ENCODE results near the gene AOPEP.
"Not testable (repeated sequence)": the region's sequence is repeated elsewhere in the genome, so short reads cannot be mapped to it uniquely, and the experiment has no call there.

AOPEP gene

DNA sequence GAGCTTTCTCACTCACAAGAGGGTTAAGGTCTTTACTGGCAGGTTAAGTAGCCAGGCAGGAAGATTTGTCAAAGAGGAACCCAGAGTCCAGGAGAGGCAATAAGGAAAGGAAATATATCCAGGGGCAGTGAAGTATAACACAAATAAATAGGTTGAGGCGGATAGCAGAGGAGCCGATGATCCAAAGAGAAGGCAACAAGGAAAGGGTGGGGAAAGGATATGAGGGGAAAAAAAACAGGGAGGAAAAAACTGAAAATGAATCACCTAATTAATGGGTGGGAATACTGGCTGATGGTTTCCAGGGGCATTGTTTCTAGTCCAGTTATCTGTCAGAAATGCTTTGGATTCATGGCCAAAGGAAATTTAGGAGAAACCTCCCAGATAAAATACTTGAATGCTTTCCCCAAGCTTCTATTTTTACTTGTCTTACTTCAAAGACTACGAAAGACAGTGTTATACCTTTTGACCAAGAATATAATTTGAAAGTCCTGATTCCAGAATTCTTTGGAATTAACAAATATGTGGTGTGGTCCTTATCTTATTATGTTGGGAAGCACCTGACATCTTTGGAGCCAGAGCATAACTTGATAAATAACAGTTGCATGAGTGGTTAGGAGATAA lies 146.5 kb downstream of the AOPEP start:
- no peak for DNase-seq

DNA sequence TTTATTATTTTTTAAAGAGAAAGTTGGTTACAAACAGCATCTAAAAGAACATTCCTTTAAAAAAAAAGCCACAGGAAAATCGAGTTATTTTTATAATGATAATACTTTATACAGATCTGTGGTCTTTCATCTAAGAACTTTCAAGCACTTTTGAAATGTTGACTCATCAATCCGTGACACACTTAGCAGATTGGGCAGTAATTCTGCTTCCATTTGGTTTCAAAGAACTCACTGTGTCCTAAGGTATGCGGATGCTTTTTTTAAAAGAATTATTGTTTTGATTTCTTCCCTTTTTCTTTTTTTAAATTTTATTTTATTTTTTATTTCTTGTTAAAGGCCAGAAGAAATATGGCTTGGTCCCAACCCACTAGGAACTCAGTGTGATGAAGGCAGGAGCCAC lies 147.8 kb downstream of the AOPEP start:
- no peak for DNase-seq

DNA sequence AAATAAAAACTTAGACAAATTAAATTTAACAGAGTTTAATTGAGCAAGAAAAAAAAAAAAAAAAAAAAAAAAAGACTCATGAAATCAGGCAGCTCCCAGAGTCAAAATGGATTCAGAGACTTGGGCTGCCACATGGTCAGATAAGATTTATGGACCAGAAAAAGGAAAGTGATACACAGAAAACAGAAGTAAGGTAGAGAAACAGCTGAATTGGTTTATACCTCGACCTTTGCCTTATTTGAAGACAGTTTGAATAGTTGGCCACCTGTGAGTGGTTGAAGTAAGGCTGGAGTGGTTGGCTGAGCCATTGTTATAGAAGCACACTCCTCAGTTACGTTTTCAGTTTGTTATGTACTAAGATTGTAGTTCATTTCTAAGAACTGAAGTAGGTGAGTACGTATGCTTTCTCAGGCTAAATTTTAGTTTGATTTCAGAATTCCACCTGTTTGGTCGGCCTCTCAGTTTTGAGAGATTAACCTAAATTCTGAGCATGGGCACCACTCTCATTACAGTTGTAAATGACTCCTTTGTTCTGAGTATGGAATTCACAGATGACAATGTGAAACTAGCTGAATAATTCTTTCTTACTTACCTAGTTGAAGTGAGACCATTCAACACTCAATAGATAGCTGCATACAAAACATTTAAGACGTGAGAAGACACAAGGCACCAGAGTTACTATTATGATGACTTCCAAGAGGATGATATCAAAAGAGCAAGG lies 149.0 kb downstream of the AOPEP start:
- no peak for DNase-seq

DNA sequence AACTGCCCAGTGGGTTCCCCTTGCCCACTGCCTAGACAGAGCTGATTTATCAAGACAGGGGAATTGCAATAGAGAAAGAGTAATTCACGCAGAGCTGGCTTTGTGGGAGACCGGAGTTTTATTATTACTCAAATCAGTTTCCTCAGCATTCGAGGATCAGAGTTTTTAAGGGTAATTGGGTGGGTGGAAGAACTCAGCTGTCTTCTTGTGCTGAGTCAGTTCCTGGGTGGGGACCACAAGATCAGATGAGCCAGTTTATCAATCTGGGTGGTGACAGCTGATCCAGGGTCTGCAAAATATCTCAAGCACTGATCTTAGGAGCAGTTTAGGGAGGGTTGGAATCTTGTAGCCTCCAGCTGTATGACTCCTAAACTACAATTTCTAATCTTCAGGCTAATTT lies 152.3 kb downstream of the AOPEP start:
- DNase-seq, result not testable (repeated sequence)

DNA sequence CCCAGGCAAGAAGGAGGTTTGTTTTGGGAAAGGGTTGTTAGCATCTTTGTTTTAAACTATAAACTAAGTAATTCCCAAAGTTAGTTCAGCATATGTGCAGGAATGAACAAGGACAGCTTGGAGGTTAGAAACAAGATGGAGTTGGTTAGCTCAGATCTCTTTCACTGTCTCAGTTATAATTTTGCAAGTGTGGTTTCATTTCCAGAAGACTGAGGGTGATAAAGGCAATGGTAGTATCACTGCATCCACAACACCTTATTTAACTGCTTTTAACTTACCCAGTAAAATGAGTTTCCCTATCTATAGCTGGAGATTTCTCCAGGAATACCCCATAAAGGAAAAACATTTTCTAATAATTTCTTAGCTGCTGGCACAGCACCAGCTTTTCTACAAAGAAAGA lies 152.7 kb downstream of the AOPEP start:
- DNase-seq, result no peak

DNA sequence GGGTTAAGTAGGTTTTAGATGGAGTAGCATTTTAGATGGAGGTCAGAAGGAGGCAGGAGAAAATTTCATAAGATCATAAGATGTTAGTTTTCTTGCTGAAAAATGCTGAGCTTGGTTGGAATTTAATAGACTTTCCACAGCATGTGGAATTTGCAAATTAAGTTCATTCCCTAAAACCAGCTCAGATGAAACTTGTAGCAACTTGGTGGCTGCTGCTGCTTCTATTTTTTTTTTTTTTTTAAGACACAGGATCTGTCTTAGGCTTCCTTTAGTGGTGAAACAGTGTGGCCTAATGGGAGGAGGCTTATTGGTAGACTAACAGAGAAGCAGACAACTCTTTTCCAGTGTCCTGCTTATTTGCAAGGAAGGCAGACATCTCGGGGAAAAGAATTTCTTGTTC lies 154.5 kb downstream of the AOPEP start:
- DNase-seq, result no peak

DNA sequence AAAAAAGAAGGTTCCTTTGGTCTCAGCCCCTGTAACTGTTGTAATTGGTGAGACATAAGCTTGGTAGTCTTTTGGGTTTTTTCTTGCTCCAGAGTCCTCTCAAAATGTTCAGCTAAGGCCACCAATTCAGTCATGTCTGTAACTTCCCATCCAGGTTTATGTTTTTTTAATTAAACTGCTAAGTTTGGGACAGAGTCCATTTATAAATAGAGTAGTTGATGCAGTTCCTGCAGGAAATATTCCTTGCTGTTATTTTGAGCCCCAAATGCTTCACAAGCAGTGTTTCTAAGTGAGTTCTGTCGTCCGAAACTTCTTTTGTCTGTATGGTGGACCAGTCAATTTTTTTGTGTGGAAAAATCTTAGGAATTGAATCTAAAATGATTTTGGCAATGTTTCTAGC lies 155.0 kb downstream of the AOPEP start:
- no peak for DNase-seq

DNA sequence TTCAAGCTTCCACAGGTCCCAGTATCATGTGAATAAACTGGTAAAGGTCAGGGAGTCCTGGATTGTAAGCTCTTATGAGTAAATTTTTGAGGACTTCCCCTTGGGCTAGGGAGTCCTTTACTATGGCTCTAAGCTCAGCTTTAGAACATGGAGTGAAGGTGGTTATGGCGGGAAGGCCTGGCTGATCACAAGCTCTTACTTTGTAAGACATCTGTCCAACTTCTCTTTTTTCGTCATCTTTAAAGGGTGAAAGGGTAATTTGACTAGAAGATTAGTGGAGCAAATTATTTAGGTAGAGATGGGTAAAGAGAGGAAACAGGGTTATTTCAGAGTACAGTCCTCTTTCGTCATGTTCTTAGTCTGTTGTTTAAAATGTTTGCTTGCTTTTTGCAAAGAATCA lies 155.4 kb downstream of the AOPEP start:
- no peak for DNase-seq

DNA sequence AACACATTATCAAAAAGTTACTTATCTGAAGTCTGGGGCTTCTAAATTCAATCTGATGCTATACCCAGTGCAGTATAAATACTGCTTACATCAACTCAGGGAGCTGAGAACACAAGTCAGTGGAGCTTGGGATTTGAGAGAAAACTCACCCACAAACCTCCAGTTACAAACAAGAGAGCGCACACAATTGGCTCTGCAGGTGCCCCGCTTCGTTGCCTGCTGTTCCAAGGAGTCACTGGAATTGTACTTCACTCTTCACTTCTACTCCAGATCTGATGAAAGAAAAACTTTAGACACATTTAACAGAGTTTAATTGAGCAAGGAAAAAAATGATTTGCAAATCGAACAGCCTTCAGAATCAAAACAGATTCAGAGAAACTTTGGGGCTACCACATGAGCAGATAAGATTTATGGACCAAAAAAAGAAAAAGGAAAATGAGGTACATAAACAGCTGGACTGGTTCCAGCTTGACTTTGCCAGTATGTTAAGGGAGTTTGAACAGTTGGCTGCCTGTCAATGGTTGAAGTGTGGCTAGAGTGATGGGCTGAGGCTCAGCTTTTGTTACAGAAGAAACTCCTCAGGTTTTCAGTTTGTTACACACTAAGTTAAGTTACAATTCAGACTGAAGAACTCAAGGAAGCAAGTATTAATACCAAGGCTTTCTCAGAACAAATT lies 156.6 kb downstream of the AOPEP start:
- no peak for DNase-seq

DNA sequence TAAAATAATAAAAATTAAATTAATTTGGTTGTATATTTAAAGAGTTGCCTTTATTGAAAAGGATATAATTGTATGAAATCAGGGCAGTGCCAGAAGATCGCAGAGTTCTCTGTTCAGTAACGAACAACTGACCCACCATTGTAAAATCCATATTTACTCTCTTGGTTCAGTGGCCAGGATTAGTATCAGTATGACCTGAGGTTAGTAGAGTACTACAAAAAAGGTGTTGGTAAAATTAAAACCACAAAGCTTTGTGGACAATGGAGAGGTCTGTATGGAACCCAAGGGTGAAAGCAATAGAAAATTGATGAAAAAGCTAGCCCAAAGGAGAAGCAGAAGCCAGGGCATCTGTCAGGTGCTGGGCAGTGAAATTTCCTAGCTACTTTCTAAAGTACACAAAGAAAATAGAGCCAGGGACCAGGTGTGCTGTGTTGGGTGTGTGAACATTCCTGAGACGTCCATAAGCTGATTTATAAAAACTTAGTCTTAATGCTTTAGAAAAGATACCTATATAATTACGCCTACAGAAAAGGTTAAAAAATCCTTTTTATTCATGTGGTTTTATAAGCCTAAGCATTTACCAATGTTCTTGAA lies 159.5 kb downstream of the AOPEP start:
- DNase-seq, result no peak

DNA sequence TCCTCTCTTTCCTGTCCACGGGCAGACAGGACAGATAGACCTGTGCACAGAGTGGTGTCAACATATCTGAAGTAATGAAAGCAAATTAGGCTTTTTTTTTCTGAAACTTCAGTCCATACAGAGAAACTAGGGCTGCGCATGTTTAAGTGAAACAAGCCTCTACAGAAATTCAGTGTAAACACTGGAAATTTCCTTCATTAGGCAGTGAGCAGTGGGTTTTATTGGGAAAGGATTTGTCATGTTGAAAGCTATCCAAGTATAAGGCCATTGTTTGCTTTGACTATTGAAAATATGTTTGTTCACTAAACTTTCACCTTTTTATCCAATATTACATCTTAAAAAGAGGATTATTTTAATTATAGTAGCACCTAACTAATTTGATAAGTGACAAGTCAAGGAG lies 161.2 kb downstream of the AOPEP start:
- no peak for DNase-seq

DNA sequence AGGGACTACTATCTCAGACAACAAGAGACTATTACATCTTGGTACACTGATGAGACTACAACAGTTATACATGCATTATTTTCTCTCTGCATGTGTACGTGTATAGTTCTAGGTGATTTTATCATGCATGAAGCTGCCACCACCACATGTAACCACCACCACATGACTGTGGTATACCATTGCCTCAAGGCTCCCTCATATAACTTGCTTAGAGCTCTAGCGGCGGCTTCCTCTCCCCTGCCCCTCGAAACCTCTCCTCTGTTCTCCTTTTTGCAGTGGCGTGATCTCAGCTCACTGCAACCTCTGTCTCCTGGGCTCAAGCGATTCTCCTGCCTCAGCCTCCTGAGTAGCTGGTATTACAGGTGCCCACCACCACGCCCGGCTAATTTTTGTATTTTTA lies 162.3 kb downstream of the AOPEP start:
- DNase-seq, result no peak

DNA sequence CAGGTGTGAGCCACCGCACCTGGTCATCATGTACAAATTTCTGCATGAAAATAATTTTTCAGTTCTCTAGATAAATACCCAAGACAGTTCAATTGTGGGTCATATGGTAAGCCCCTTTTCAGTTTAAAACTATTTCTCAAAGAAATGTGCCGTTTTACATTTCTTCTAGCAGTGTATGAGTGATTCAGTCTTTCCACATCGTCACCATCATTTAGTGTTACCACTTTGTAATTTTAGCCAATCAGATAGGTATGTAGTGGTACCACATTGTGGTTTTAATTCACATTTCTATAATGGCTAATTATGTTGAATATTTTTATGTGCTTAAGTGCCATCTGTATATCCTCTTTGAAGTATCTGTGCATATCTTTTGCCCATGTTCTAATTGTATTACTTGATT lies 163.1 kb downstream of the AOPEP start:
- no peak for DNase-seq

DNA sequence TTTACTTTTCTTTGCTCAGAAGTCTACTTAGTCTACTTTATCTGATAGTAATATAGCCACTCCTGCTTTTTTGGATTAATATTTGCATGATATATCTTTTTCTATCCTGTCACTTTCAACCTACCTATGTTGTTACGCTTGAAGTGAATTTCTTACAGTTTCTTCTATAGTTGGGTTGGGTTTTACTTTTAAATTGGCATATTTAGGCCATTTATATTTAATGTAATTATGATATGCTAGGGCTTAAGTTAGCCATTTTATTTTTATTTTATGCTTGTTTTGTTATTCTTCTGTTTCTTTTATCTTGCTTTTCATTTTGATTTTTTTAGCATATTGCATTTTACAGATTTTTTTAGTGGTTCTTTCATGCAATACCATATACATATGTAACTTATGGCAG lies 164.7 kb downstream of the AOPEP start:
- DNase-seq, result no peak

DNA sequence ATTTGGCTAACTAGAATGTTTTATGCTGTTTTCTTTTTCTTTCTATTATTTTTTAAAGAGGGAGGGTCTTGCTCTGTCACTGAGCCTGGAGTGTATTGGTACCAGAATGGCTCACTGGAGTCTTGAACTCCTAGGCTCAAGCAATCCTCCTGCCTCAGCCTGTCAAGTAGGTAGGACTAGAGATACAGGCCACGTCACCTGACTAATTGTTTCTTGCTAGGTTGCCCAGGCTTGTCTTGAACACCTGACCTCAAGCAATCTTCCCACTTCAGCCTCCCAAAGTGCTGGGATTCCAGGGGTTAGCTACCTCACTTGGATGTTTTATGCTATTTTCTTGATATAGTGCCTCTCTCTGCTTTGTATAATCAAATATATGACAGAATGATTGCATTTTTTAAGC lies 166.2 kb downstream of the AOPEP start:
- no peak for DNase-seq

DNA sequence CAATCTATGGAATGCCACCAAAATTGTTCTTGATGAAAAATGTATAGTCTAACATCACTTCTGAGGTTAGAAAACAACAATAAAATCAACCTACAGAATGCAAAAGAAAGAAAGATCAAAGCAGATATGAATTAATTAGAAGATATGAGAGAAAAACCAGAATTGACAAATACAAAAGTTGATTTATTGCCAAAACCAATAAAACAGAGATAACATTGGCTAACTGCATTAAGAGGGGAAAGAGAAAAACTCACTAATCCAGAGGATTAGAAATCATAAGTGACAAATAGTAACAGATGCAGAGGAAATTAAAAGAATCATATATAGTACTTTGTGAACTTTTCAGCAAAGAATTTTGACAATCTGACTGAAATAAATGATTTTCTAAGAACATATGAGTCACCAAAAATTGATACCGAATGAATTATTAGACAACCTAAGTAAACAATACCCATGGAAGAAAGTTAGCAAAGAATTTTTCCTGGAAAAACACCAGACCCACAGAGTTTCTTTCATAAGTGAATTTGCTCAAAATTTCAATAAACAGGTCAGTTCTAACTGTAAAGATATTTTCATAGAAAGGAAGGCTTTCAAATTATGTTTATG lies 167.7 kb downstream of the AOPEP start:
- no peak for DNase-seq

DNA sequence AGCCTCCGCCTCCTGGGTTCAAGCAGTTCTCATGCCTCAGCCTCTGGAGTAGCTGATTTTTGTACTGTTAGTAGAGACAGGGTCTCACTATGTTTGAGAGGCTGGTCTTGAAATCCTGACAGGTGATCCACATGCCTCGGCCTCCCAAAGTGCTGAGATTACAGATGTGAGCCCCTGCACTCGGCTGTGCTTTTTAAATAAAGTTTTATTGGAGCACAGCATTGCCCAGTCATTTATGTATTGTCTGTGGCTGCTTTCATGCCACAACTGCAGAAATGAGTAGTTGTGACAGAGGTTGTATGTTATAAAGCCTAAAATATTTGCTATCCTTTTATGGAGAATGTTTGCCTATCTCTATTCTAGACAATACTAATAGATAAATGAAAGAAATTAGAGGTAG lies 169.2 kb downstream of the AOPEP start:
- DNase-seq, result no peak

DNA sequence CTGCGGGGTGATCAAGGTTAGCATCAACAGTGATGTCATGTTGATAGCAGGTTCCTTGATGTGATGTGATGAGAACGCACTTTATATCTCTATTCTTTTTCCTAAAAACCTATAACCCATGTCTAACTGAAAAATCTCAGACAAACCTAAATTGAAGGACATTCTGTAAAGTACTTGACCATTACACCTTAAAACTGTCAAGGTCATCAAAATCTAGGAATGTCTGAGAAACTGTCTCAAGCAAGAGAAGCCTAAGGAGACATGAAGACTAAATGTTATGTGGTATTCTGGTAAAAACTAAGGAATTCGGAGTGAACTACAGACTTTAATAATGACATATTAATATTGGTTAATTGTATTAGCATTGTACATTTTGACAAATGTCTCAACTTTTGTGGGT lies 170.0 kb downstream of the AOPEP start:
- no peak for DNase-seq

DNA sequence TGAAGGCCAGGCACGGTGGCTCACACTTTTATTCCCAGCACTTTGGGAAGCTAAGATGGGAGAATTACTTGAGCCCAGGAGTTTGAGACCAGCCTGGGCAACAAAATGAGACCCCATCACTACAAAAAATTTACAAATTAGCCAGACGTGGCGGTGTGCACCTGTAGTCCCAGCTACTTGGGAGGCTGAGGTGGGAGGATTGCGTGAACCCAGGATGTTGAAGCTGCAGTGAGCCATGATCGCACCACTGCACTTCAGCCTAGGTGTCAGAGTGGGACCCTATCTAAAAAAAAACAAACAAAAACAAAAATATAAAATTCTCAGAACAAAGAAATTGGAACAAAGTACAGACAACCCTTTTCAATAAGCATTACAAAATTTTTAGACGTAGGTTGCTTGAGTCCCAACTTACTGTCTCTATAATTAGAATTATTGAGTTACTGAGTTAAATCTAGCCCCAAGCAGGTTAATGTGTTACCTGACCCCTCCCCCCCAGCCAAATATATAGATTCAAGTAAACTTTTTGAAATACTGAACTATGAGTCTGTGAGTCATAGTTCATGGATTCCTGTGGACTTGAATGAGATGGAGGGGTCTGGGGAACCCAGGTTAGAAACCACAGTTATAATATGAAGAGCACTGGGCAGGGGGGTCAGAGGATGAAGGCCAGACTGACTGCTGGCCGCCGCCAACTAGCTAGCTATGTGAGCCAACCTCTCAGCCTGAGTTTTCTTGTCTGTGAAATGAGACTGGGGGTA lies 173.1 kb downstream of the AOPEP start:
- no peak for DNase-seq

DNA sequence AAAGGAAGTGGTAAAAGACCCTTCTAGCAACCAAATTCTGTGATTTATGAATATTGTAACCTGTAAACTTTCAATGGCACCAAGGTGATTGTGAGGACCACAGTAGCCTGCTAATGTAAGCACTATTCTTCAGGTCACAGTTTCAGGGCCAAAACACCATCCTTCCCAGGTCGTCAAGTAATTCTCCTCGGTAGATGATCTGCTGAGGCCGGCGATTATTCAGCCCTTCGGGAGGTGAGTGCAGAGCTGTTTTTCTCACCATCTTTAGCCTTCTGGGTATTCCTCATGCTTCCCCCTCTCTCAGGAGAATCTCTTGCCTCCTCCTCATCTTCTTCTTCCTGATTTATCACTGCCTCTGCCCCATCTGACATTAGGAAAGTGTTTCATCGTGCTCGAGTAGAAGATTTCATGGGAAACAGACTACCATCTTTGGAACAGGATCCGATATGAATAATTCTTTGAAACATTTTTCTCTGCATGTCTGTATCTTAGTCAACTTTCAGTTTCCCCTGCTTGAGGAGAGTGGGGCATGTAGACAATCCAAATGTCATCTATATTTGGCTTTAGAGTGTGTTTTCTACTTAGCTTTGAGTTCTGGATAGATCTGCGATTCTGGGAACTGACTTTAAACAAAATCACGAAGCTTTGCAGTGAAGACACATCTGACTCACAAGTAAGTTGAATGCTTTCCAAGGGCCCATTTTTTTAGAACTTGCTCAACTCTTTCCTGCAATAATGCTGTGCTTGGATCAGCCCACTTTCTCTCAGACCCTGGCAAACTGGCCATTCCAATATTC lies 173.9 kb downstream of the AOPEP start:
- no peak for DNase-seq

DNA sequence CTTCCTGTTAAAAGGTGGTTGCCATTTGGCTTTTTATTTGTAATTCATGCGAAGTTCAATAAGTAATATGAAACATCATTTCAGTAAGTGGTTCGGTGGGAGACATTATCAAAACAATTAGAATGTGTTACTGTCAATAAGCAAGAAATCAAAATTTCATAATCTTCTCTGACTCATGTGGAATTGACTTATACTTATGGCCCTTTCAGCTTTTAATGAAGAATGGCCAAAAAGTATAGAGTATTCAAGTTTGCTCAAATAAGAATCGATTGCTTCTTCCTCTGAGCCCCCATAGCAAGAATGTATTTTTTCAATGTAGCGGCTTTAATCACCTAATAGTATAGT lies 174.5 kb downstream of the AOPEP start:
- DNase-seq, result no peak

DNA sequence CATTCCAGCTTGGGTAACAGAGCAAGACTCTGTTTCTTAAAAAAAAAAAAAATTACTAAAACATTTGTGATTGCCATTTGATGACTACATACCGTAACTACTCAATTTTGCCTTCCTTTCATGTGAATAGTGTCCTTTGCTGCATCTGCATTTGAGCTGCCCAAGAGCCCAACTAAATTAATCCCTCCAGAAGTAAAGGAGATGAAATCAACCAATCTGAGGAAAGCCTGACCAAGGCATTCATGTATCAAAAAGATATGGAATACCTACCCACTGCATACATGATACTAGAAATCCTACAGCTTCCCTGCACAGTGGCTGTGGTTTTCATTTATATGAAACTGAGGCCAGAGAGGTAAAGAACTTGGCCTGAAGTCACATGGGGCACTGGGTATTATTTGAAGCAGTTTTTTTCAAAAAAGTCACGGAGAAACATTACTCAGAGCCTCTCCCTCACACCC lies 177.5 kb downstream of the AOPEP start:
- DNase-seq, result no peak
